ENCODE results near the gene CALN1.
"Not testable (repeated sequence)": the region's sequence is repeated elsewhere in the genome, so short reads cannot be mapped to it uniquely, and the experiment has no call there.

CALN1 gene

DNA sequence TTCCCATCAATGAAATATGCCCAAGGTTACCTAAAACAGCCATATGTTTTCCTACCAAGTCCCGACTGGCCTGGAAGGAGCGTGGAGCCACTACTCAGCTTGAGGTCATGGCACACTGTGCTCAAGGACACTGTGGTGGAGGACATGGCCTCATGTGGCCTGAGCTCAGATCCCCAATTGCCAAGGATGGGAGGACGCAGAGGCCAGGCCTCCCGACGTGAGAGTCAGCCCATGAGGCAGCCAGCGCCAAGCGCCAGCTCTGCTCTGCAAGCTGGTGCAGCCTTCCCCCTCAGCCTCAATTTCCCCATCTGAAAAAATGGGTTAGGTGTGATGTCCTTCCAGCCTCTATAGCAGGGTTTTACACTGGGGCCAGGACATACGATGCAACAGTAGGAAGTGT is 302.6 kb downstream of the CALN1 start:
- no peak overlapping the region for H3K4me3 ChIP-seq (ENCODE audit: low read depth, low read length)

GRCh38 chr7:72106405-72106804 is 305.7 kb downstream of the CALN1 start:
- H3K4me3 ChIP-seq (ENCODE audit: low read depth, low read length) = no peak overlapping the region

- H3K4me3 ChIP-seq (ENCODE audit: low read depth, low read length) = no peak overlapping the region
Observed at GRCh38 chr7:72101444-72101843, 310.7 kb downstream of the CALN1 start.

DNA sequence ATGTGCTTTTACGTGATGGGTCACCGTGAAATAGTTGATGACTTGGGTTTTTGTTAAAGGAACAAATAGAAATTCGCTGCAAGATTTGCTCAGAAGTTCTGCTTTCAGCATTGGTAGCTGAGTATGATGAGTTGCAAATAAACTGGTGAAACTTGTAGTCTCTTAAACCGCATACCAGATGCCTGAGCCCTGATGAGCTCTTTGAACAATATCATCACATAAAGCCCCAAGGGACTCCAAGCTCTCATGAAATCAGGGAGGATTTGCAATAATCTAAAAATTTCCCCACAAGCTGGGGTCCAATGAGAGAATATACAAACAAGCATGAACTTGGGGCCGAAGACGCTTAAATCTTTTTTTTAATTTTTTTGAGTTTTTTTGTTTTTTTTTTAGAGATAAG is 312.4 kb downstream of the CALN1 start:
- H3K4me3 ChIP-seq (ENCODE audit: low read depth, low read length) = no peak overlapping the region

- no peak overlapping the region for H3K4me3 ChIP-seq (ENCODE audit: low read depth, low read length)
Observed at GRCh38 chr7:72098807-72099580, 313.1 kb downstream of the CALN1 start.

- H3K4me3 ChIP-seq (ENCODE audit: low read depth, low read length) = no peak overlapping the region
Observed at GRCh38 chr7:72097226-72097625, 314.9 kb downstream of the CALN1 start.

GRCh38 chr7:72092769-72093168 is 319.4 kb downstream of the CALN1 start:
- H3K4me3 ChIP-seq (ENCODE audit: low read depth, low read length) = no peak overlapping the region

GRCh38 chr7:72087926-72088325 is 324.2 kb downstream of the CALN1 start:
- no peak overlapping the region for H3K4me3 ChIP-seq (ENCODE audit: low read depth, low read length)

DNA sequence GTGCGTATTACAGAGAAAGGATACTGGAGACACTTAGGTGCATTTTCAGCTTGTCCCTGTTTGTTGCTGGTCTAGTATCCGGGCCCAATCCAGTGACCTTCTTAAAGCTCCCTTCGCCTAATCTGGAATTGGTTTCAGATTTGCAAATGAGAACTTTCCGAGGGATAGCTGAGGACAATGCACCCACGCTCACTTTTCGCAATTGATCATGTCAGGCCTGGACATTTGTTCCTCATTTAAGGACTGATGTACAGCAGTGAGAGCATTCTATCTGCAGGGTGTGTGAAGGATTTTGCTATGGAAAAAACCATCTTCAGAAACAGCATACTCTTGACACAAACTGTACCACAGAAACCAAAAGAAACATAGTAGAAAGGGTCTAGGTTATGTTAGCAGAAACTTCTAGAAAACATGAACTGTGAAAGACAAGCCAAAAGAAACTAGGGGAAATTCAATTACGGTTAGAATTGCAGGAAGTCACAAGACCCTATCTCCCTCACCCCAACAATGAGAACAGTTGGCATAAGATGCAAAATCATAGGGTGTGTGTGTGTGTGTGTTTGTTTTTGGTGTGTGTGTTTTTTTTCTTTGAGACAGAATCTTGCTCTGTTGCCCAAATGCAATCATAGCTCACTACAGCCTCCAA is 331.1 kb downstream of the CALN1 start:
- H3K4me3 ChIP-seq (ENCODE audit: low read depth, low read length) = no peak overlapping the region

GRCh38 chr7:72080341-72080766 is 331.8 kb downstream of the CALN1 start:
- no peak overlapping the region for H3K4me3 ChIP-seq (ENCODE audit: low read depth, low read length)

- no peak overlapping the region for H3K4me3 ChIP-seq (ENCODE audit: low read depth, low read length)
Observed at GRCh38 chr7:72078856-72079255, 333.3 kb downstream of the CALN1 start.

DNA sequence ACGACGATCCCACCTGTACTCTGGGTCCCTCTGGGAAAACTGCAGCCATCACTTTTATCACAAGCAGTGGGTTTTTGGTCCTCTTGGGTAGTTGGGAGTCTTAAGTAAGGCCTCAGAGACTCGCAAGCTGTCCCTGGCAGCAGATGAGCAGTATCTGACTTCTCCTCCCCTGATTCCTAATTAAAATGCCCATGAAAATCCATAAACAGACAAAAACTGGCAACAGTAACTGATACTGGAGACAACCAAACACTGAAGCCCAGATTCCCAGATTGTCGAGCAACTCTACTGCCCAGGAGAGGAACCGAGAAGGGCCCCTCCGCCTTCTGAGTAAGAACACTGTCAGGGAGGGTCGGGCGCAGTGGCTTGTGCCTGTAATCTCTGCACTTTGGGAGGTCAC is 333.8 kb downstream of the CALN1 start:
- H3K4me3 ChIP-seq (ENCODE audit: low read depth, low read length) = no peak overlapping the region

- H3K4me3 ChIP-seq (ENCODE audit: low read depth, low read length) = no peak overlapping the region
Observed at GRCh38 chr7:72077786-72078185, 334.4 kb downstream of the CALN1 start.

GRCh38 chr7:72072901-72073300 is 339.2 kb downstream of the CALN1 start:
- H3K4me3 ChIP-seq (ENCODE audit: low read depth, low read length) = no peak overlapping the region

DNA sequence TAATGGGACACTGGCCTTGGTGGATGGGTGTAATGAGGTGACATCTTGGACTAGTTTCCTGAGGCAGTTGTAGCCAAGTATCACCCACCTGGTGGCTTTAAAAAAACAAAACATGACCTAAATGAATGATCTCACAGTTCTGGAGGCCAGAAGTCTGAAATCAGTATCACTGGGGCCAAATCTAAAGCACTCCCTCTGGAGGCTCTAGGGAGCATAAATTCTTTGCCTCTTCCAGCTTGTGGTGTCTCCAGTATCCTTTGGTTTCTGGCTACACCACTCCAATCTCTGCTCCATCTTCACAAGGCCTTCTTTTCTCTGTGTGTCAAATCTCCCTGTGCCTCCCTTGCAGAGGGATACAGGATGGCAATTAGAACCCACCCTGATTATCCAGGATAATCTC is 342.9 kb downstream of the CALN1 start:
- H3K4me3 ChIP-seq (ENCODE audit: low read depth, low read length) = no peak overlapping the region

DNA sequence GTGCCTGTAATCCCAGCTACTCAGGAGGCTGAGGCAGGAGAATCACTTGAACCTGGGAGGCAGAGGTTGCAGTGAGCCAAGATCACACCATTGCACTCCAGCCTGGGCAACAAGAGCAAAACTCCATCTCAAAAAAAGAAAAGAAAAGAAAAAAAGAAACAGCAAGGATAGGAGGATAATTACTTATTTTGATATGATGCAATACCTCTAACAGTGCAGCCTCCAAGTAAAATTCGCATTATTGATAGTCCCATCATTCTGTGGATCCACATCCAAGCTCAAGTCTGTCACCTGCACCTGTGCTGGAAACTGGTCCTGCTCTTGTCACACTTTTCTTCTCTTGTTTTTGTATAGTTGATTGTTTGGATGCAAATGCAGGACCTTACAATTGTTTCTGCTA is 346.4 kb downstream of the CALN1 start:
- H3K4me3 ChIP-seq (ENCODE audit: low read depth, low read length) = not testable (repeated sequence)

DNA sequence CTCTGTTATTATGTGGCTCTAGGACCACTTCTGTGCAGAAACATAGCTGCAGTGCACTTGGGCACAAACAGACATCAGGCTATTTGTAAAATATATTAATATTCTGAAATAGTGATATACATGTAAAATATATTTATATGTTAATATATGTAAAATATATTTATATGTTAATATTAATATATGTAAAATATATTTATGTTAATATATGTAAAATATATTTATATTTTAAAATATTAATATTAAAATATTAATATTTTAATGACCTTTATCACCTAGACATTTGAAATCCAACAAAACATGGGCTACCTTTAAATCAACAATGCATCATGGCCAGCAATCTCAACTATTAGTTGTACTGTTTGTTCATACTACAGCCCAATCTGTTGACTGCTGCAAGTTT is 347.2 kb downstream of the CALN1 start:
- H3K4me3 ChIP-seq (ENCODE audit: low read depth, low read length) = no peak overlapping the region

- H3K4me3 ChIP-seq (ENCODE audit: low read depth, low read length) = no peak overlapping the region
Observed at GRCh38 chr7:72063330-72063729, 348.8 kb downstream of the CALN1 start.

DNA sequence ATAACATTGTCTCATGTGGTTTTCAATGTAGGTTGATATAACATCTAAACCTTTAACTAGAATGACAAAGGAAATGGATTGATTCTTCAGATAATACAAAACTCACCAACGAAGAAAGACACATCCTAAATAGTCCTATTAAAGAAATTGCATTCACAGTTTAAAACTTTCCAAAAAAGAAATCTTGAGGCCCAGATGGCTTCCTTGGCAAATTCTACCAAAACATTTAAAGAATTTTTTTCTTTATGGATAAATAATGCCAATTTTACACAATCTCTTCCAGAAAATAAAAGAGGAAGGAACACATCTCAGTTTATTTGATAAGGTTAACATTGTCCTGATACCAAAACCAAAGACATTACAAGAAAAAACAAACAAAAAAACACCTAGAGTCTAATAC is 349.5 kb downstream of the CALN1 start:
- no peak overlapping the region for H3K4me3 ChIP-seq (ENCODE audit: low read depth, low read length)

DNA sequence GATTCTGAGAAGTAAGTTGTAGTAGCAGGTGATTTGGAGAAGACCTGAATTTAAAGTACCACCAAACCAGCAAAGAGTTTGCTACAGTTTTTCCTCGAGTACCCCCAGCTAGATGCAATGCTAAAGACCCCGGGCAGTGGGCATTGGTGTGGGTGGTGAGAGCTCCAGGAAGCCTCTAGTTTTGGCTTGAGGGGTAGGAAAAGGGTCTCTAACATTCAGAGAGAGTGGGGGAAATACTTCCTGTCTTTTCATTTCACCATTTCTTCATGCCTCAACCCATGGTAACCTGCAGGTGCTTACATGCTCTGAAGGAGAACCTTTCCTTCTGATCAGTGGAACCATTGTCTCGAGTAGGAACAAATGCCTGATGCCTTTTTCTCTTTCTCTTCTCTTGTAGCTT is 352.2 kb downstream of the CALN1 start:
- H3K4me3 ChIP-seq (ENCODE audit: low read depth, low read length) = no peak overlapping the region

- no peak overlapping the region for H3K4me3 ChIP-seq (ENCODE audit: low read depth, low read length)
Observed at GRCh38 chr7:72058579-72058978, 353.6 kb downstream of the CALN1 start.

DNA sequence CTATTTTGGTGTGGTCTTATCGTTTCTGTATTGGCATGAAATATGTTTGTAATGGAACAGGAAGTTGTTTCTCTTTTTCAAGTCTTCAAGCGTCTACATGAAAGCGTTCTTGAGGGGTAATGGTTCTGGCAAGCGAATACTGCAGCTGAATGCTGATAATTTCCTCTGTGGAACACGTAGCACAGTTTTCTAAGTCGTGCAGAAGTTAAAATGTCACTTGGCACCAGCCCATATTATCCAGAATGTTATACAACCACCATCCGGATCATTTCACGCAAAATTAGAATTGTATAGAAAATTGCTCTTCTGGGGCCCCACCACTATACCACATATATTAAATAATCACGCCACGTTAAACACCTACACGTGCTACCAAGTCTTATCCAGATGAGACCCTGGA is 354.3 kb downstream of the CALN1 start:
- no peak overlapping the region for H3K4me3 ChIP-seq (ENCODE audit: low read depth, low read length)

GRCh38 chr7:72057231-72057630 is 354.9 kb downstream of the CALN1 start:
- no peak overlapping the region for H3K4me3 ChIP-seq (ENCODE audit: low read depth, low read length)

Measured in iPS-11a (cell line).